Measurements from ENCODE around the gene RUNX3.
"Not testable (repeated sequence)": the region's sequence is repeated elsewhere in the genome, so short reads cannot be mapped to it uniquely, and the experiment has no call there.

Gene RUNX3

GRCh38 chr1:24903011-24903461 is 27.0 kb downstream of the RUNX3 start:
- DNase-seq = no peak

- DNase-seq = no peak
Measured at GRCh38 chr1:24902471-24902891, 27.6 kb downstream of the RUNX3 start.

DNA sequence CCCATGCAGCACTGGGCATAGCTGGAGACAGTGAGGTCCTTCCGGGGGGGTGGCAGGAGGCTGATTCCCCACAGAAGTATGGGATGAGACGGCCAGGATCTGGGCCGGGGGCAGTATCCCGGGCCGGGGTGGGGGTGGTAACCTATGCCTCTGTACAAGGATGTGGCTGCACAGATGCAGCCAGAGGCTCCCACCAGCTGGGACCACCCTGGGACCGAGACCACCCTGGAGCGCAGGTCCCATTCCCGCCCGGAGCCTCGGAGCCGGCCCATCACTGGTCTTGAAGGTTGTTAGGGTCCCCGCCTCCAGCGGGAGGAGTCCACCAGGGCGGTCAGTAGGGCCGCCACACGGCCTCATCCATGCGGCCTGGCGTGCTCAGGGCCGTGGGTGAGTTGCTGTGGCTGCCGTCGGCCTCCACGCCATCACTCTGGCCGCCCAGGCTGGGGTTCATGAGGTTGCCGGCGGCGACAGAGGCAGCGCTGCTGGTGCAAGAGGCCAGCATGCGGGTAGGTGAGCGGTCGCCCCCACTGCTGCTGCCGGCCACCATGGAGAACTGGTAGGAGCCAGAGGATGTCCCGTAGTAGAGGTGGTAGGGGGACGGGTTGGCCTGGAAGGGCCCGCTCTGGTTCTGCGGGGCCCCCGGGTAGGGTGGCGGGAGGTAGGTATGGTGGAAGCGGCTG is 28.1 kb downstream of the RUNX3 start:
- DNase-seq = no peak

DNA sequence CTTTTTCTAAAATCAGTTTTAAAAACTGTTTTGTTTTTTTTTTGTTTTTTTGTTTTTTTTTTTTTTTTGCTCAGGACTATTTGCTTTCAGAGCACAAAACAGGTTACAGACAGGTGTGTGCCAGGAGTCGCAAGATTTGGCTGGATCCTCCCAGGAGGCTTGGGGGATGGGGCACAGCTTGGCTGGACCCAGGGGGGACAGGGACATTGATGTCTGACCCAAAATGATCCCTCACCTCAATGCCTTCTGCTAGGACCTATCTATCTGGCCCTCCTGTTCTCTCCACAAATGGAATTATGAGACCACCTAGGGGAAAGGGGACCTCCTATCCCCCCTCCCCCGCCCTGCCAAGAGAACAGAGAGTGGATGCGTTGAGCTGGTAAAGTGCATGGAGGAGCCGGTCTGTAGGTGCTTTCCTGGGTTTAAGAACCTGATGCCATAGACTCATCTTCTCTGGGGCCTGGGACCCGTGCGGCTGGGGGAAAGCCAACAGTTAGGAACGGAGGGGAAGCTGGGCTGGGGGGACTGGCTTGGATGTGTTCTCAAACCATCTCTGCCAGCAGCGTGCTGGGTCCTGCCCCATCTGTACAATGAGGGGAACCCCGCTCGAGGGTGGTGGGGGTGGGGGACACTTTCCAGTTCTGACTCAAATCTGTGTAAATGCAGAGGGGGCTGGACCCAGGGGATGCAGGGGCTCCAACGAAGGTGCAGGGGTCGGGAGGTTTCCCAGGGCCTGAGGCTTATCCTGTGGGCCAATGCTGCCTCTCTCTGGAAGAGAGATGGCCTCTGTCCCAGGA is 28.9 kb downstream of the RUNX3 start:
- DNase-seq = no peak

- DNase-seq = no peak
Measured at GRCh38 chr1:24900486-24900849, 29.6 kb downstream of the RUNX3 start.

GRCh38 chr1:24899581-24900485 is 30.2 kb downstream of the RUNX3 start:
- no peak for DNase-seq

DNA sequence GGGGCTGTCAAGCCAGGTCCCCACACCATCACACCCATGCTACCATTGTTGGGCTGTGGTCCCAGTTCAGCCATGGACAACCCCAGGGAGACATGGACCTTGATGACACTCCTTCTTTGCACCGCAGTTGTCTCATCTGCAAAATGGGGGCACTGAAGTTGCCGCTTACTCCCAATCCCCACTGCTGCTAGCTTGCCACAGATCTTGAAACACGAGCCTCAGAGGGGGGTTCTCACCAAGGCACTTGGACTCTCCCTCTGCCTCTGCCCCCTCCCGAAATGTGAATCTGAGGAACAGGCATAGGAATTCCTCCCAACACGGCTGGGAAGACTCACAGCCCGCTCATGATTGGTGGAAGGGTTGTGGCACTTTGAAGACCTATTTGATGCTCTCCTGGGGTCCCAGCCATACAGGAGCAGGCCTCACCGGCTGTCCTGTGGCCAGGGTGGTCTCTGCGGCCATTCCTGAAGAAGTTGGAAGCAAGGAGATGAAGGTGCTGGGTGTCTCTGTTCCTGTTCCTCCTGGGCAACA is 31.1 kb downstream of the RUNX3 start:
- DNase-seq = no peak

- DNase-seq = peak in 8 of 58 donors; percentile 9 to 19 (median 14)
Measured at GRCh38 chr1:24898152-24898908, 31.7 kb downstream of the RUNX3 start.

GRCh38 chr1:24897263-24898151 is 32.6 kb downstream of the RUNX3 start:
- DNase-seq = no peak

DNA sequence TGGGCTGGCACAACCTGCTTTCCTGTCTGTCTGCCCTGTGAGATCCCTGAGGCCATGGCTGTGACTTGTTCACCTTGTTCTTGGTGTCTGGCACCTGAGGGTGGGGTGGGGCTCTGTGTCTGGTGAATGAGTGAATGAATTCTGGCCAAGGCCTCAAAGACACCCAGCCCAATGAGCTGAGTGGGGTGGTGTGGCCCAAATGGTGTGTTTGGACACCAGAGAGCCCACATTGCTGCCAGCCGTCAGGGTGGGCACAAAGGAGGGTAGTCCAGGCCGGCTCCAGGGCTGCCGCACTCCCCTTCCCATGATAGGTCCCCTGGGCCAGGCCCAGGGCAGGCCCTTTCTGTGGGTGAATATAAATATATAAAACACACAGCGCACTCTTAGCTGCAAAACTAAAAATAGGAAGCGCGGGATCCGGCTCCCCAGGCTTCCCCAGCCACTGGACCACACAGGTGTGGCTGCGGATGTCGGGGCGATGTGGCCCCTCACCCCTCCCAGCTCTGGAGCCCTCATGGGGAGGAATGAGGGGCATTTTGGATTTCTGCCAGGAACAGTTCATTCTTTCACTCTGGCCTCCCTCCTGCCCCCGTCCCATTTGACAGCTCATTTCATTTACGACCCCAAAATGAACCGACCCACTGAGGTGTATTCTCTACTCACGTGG is 33.3 kb downstream of the RUNX3 start:
- DNase-seq = no peak

- no peak for DNase-seq
Measured at GRCh38 chr1:24896176-24896575, 33.9 kb downstream of the RUNX3 start.

- no peak for DNase-seq
Measured at GRCh38 chr1:24895511-24895910, 34.6 kb downstream of the RUNX3 start.

DNA sequence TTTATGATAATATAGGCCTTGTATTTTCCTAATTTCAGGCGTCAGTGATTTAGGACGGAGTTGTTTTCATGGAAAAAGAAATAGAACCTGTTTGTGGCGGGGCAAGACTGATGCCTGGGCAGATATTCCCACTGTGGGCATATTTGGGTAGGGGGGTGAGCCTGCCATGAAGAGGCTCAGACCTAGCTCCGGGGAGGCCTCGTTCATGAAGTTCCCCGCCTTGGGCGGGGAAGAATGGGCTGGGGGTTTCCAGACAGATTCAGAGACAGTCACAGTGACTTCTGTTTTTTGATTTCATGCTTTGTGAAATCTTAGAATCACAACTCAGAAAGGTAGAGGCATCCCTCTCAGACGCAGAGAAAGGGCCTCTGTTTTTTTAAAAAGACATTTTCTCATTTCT is 36.1 kb downstream of the RUNX3 start:
- no peak for DNase-seq

- no peak for DNase-seq
Measured at GRCh38 chr1:24893431-24893830, 36.6 kb downstream of the RUNX3 start.

DNA sequence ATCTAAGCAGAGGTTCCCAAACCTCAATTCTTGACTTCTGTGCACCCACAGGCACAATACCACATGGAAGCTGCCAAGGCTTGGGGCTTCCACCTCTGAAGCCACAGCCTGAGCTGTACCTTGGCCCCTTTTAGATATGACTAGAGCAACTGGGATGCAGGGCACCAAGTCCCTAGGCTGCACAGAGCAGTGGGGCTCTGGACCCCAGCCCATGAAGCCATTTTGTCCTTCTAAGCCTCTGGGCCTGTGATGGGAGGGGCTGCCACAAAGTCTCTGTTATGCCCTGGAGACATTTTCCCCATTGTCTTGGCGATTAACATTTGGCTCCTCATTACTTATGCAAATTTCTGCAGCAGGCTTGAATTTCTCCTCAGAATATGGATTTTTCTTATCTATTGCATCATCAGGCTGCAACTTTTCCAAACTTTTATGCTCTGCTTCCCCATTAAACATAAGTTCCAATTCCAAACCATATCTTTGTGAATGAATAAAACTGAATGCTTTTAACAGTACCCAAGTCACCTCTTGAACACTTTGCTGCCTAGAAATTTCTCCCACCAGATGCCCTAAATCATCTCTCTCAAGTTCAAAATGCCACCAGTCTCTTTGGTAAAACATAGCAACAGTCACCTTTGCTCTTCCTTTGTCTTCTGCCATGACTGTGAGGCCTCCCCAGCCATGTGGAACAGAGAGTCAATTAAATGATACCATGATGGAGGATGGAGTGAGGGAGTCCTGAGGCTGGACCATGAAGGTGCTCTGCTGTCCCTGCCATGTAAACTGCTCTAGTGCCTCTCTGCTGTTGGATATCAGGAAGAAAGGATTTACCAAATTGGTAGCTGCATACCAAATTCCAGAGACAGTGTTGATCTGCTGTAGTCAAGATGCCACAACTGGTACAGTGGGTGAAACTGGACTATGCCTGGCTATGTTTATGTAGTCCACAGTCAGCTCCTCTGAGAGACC is 37.6 kb downstream of the RUNX3 start:
- DNase-seq = no peak

DNA sequence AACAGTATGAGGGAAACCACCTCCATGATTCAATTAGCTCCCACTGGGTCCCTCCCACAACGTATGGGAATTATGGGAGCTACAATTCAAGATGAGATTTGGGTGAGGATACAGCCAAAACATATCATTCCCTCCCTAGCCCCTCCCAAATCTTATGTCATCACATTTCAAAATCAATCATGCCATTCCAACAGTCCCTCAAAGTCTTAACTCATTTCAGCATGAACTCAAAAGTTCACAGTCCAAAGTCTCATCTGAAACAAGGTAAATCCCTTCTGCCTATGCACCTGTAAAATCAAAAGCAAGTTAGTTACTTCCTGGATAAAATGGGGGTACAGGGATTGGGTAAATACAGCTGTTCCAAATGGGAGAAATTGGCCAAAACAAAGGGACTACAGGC is 38.7 kb downstream of the RUNX3 start:
- not testable (repeated sequence) for DNase-seq

- no peak for DNase-seq
Measured at GRCh38 chr1:24890887-24891286, 39.2 kb downstream of the RUNX3 start.

All from anterior cingulate cortex (tissue), 58 donors.